ENCODE results near the gene TFAP2C.

GRCh38 chr20:56609321-56609720 lies 19.8 kb upstream of the TFAP2C start:
- TF ChIP-seq POLR2AphosphoS5 (IDR thresholded peaks at IDR 0.05; ENCODE audit: low read depth, low read length) (no peak), REST (IDR thresholded peaks at IDR 0.05; ENCODE audit: insufficient read depth in 1 of 2, low read depth in 2 of 2, low read length in 2 of 2) (no peak), TAF1 (IDR thresholded peaks at IDR 0.05; ENCODE audit: borderline replicate concordance, insufficient read depth, low read length) (no peak), SIN3A (IDR thresholded peaks at IDR 0.05; ENCODE audit: borderline replicate concordance, insufficient read depth, low read length) (no peak), FOXP2 (optimal IDR thresholded peaks at IDR 0.05; ENCODE audit: borderline replicate concordance, extremely low read depth, extremely low read length, insufficient read depth) (no peak)

Data from PFSK-1 (cell line).